ENCODE results near the gene TBC1D23. TPM values are rescaled to one million over a fixed set of nuclear protein-coding genes. Genes with fewer than 3 reads are reported as not detected.

TBC1D23 gene
- total and polyA plus RNA-seq, 4 donors: 8.7 to 30.3 (median 17.8) TPM

DNA sequence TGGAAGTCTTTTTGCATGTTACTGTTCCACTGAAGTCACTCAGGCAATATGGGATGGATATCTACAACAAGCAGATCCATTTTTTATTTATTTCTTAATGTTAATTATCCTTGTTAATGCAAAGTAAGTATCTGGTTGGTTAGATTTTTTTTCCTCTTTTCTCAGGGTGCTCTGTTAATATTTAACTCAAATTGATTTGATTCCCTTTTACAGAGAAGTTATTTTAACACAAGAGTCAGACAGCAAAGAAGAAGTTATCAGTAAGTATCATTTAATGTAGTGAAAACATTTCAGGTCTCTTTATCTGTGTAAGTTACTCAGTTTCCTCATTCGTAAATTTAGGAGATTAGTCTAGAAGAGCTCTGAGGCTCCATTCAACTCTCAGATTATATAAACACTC lies 34.3 kb downstream of the TBC1D23 start:
- H3K9me3 ChIP-seq (ENCODE audit: control insufficient read depth in 4 of 4, low read length in 3 of 4): no peaks in the 10 kb centered on the region
- H3K27me3 ChIP-seq (ENCODE audit: control insufficient read depth in 4 of 4, insufficient read depth in 4 of 4, low read length in 3 of 4): no peaks in the 10 kb centered on the region
- H3K4me1 ChIP-seq (ENCODE audit: control insufficient read depth in 4 of 4, insufficient read depth in 4 of 4, low read length in 3 of 4): peaks cover 0 to 14% (median 8%) of the 10 kb centered on the region in 4 donors
- no peak overlapping the region for H3K9ac ChIP-seq (ENCODE audit: low read depth in 1 of 2, low read length in 2 of 2)
- peaks cover 3 to 21% (median 19%) of the 10 kb centered on the region in 4 donors for H3K36me3 ChIP-seq (ENCODE audit: control insufficient read depth in 4 of 4, insufficient read depth in 3 of 4, low read depth in 1 of 4, low read length in 3 of 4)
- TF ChIP-seq, protein P1, sequence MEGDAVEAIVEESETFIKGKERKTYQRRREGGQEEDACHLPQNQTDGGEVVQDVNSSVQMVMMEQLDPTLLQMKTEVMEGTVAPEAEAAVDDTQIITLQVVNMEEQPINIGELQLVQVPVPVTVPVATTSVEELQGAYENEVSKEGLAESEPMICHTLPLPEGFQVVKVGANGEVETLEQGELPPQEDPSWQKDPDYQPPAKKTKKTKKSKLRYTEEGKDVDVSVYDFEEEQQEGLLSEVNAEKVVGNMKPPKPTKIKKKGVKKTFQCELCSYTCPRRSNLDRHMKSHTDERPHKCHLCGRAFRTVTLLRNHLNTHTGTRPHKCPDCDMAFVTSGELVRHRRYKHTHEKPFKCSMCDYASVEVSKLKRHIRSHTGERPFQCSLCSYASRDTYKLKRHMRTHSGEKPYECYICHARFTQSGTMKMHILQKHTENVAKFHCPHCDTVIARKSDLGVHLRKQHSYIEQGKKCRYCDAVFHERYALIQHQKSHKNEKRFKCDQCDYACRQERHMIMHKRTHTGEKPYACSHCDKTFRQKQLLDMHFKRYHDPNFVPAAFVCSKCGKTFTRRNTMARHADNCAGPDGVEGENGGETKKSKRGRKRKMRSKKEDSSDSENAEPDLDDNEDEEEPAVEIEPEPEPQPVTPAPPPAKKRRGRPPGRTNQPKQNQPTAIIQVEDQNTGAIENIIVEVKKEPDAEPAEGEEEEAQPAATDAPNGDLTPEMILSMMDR (IDR thresholded peaks at IDR 0.05; ENCODE audit: low read depth, low read length, missing input control): no peak
- TF ChIP-seq, protein P2, sequence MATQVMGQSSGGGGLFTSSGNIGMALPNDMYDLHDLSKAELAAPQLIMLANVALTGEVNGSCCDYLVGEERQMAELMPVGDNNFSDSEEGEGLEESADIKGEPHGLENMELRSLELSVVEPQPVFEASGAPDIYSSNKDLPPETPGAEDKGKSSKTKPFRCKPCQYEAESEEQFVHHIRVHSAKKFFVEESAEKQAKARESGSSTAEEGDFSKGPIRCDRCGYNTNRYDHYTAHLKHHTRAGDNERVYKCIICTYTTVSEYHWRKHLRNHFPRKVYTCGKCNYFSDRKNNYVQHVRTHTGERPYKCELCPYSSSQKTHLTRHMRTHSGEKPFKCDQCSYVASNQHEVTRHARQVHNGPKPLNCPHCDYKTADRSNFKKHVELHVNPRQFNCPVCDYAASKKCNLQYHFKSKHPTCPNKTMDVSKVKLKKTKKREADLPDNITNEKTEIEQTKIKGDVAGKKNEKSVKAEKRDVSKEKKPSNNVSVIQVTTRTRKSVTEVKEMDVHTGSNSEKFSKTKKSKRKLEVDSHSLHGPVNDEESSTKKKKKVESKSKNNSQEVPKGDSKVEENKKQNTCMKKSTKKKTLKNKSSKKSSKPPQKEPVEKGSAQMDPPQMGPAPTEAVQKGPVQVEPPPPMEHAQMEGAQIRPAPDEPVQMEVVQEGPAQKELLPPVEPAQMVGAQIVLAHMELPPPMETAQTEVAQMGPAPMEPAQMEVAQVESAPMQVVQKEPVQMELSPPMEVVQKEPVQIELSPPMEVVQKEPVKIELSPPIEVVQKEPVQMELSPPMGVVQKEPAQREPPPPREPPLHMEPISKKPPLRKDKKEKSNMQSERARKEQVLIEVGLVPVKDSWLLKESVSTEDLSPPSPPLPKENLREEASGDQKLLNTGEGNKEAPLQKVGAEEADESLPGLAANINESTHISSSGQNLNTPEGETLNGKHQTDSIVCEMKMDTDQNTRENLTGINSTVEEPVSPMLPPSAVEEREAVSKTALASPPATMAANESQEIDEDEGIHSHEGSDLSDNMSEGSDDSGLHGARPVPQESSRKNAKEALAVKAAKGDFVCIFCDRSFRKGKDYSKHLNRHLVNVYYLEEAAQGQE (IDR thresholded peaks at IDR 0.05): no peak
- TF ChIP-seq, protein P3, sequence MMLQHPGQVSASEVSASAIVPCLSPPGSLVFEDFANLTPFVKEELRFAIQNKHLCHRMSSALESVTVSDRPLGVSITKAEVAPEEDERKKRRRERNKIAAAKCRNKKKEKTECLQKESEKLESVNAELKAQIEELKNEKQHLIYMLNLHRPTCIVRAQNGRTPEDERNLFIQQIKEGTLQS (IDR thresholded peaks at IDR 0.05): no peak
- TF ChIP-seq JUND (IDR thresholded peaks at IDR 0.05) (no peak), YY1 (IDR thresholded peaks at IDR 0.05) (no peak), GABPA (IDR thresholded peaks at IDR 0.05 in 1 of 2, conservative IDR thresholded peaks at IDR 0.05 in 1 of 2) (no peak), RXRA (IDR thresholded peaks at IDR 0.05) (no peak), FOXA1 (IDR thresholded peaks at IDR 0.05) (no peak), MAX (IDR thresholded peaks at IDR 0.05) (no peak), TAF1 (conservative IDR thresholded peaks at IDR 0.05) (no peak), HNF4A (conservative IDR thresholded peaks at IDR 0.05) (no peak), RAD21 (IDR thresholded peaks at IDR 0.05) (no peak), NR2F2 (IDR thresholded peaks at IDR 0.05) (no peak), SP1 (IDR thresholded peaks at IDR 0.05) (no peak), EGR1 (IDR thresholded peaks at IDR 0.05; ENCODE audit: low read depth in 2 of 2) (no peak), FOXA2 (IDR thresholded peaks at IDR 0.05) (no peak), HNF4G (IDR thresholded peaks at IDR 0.05) (no peak)
- TF ChIP-seq, protein P4, sequence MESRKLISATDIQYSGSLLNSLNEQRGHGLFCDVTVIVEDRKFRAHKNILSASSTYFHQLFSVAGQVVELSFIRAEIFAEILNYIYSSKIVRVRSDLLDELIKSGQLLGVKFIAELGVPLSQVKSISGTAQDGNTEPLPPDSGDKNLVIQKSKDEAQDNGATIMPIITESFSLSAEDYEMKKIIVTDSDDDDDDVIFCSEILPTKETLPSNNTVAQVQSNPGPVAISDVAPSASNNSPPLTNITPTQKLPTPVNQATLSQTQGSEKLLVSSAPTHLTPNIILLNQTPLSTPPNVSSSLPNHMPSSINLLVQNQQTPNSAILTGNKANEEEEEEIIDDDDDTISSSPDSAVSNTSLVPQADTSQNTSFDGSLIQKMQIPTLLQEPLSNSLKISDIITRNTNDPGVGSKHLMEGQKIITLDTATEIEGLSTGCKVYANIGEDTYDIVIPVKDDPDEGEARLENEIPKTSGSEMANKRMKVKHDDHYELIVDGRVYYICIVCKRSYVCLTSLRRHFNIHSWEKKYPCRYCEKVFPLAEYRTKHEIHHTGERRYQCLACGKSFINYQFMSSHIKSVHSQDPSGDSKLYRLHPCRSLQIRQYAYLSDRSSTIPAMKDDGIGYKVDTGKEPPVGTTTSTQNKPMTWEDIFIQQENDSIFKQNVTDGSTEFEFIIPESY (IDR thresholded peaks at IDR 0.05): no peak
- 38% methylated on average over 1 of the region's 1 CpG for WGBS
- H3K27ac ChIP-seq (ENCODE audit: low read depth in 1 of 2, low read length in 2 of 2): no peak overlapping the region
- H3K4me3 ChIP-seq (ENCODE audit: low read depth in 1 of 3, low read length in 3 of 3): no peak overlapping the region
- no peak for DNase-seq (ENCODE audit: low spot score)

Data from liver (tissue), 9 donors.